Central memory CD8-positive, alpha-beta T cell (primary cell): ENCODE data around the gene CCL11.

Source experiments
- ATAC-seq: fragments of 150-1000 bp; cut with Tn5 transposase; replicated peaks from 2 replicates; pipeline ENCODE4 v1.10.0; 2022; ENCODE audit warnings: mild to moderate bottlenecking, moderate FRiP score, moderate number of reproducible peaks; ENCODE audit not compliant: poor library complexity, severe bottlenecking; ENCODE audit errors: extremely low read depth
- DNase-seq, 2 donors: peaks; one replicate each; pipeline ENCODE4 v3.0.0; 2021; ENCODE audit warnings: low spot score in 2 of 2
- H3K27ac Mint-ChIP-seq: one replicate; pipeline ENCODE4 v1.8.0; 2022; ENCODE audit warnings: low read depth, mild to moderate bottlenecking, moderate library complexity, mixed read lengths
- H3K27me3 Mint-ChIP-seq: one replicate; pipeline ENCODE4 v1.8.0; 2022; ENCODE audit warnings: mixed read lengths
- H3K36me3 Mint-ChIP-seq: one replicate; pipeline ENCODE4 v1.8.0; 2022; ENCODE audit warnings: mild to moderate bottlenecking, moderate library complexity, mixed read lengths; ENCODE audit not compliant: insufficient read depth
- H3K4me1 Mint-ChIP-seq: one replicate; pipeline ENCODE4 v1.8.0; 2022; ENCODE audit warnings: mixed read lengths
- H3K4me3 Mint-ChIP-seq: one replicate; pipeline ENCODE4 v1.8.0; 2022; ENCODE audit warnings: mild to moderate bottlenecking, moderate library complexity, mixed read lengths
- H3K9me3 Mint-ChIP-seq: one replicate; pipeline ENCODE4 v1.8.0; 2022; ENCODE audit warnings: mixed read lengths

CCL11 gene

GRCh38 chr17:34261568-34262337, 23.8 kb upstream of the CCL11 start:
- Mint-ChIP-seq H3K4me1 (no peaks in the 10 kb centered on the region), H3K4me3 (no peak overlapping the region), H3K27me3 (peaks cover 67% of the 10 kb centered on the region), H3K9me3 (no peaks in the 10 kb centered on the region), H3K27ac (no peak overlapping the region), H3K36me3 (no peaks in the 10 kb centered on the region)
- ATAC-seq (no peak), DNase-seq (no peak)

GRCh38 chr17:34265711-34266110, 19.8 kb upstream of the CCL11 start:
- Mint-ChIP-seq H3K4me3 (no peak overlapping the region), H3K4me1 (no peaks in the 10 kb centered on the region), H3K27ac (no peak overlapping the region), H3K9me3 (no peaks in the 10 kb centered on the region), H3K27me3 (peaks cover 53% of the 10 kb centered on the region), H3K36me3 (no peaks in the 10 kb centered on the region)
- no peak for ATAC-seq
- no peak for DNase-seq

- no peaks in the 10 kb centered on the region for H3K9me3 Mint-ChIP-seq
- ATAC-seq: no peak
- no peaks in the 10 kb centered on the region for H3K36me3 Mint-ChIP-seq
- H3K4me1 Mint-ChIP-seq: no peaks in the 10 kb centered on the region
- no peak for DNase-seq
- no peak within 1 kb of the TSS for H3K4me3 Mint-ChIP-seq
- no peak within 1 kb of the TSS for H3K27ac Mint-ChIP-seq
- H3K27me3 Mint-ChIP-seq: peaks cover 84% of the 10 kb centered on the region
Observed at GRCh38 chr17:34269969-34270368, 15.6 kb upstream of the CCL11 start, which contains the start of gene CCL7. Gene CCL7 (plus strand): TSS chr17:34270221. CDS start chr17:34270291, 70 bp downstream.

- Mint-ChIP-seq H3K27me3 (peaks cover 82% of the 10 kb centered on the region), H3K27ac (no peak overlapping the region), H3K4me3 (no peak overlapping the region), H3K4me1 (no peaks in the 10 kb centered on the region), H3K9me3 (no peaks in the 10 kb centered on the region), H3K36me3 (no peaks in the 10 kb centered on the region)
- DNase-seq: no peak
- no peak for ATAC-seq
Observed at GRCh38 chr17:34275881-34276280, 9.7 kb upstream of the CCL11 start.

GRCh38 chr17:34276826-34277225, 8.7 kb upstream of the CCL11 start:
- Mint-ChIP-seq H3K4me1 (no peaks in the 10 kb centered on the region), H3K4me3 (no peak overlapping the region), H3K27me3 (peaks cover 82% of the 10 kb centered on the region), H3K27ac (no peak overlapping the region), H3K9me3 (no peaks in the 10 kb centered on the region), H3K36me3 (no peaks in the 10 kb centered on the region)
- DNase-seq: no peak
- ATAC-seq: no peak

GRCh38 chr17:34283571-34283970, 2.0 kb upstream of the CCL11 start:
- Mint-ChIP-seq H3K9me3 (no peaks in the 10 kb centered on the region), H3K27ac (no peak overlapping the region)
- DNase-seq: no peak

GRCh38 chr17:34287875-34288274, 2.3 kb downstream of the CCL11 start:
- Mint-ChIP-seq H3K4me1 (no peaks in the 10 kb centered on the region), H3K4me3 (no peak overlapping the region), H3K27me3 (peaks cover 57% of the 10 kb centered on the region), H3K9me3 (no peaks in the 10 kb centered on the region), H3K36me3 (no peaks in the 10 kb centered on the region), H3K27ac (no peak overlapping the region)
- ATAC-seq (no peak), DNase-seq (no peak)

More at GRCh38 chr17:34283571-34283970, 2.0 kb upstream of the CCL11 start:
- H3K27me3 Mint-ChIP-seq: peaks cover 74% of the 10 kb centered on the region
- ATAC-seq: no peak
- no peak overlapping the region for H3K4me3 Mint-ChIP-seq
- H3K4me1 Mint-ChIP-seq: no peaks in the 10 kb centered on the region
- H3K36me3 Mint-ChIP-seq: no peaks in the 10 kb centered on the region

GRCh38 chr17:34290586-34290985, 5.0 kb downstream of the CCL11 start:
- Mint-ChIP-seq H3K27me3 (peaks cover 50% of the 10 kb centered on the region), H3K9me3 (no peaks in the 10 kb centered on the region), H3K27ac (no peak overlapping the region), H3K36me3 (no peaks in the 10 kb centered on the region), H3K4me3 (no peak overlapping the region), H3K4me1 (no peaks in the 10 kb centered on the region)
- no peak for DNase-seq
- ATAC-seq: no peak

- H3K4me3 Mint-ChIP-seq: no peak overlapping the region
Observed at GRCh38 chr17:34291721-34292348, 6.3 kb downstream of the CCL11 start.

GRCh38 chr17:34299027-34299426, 13.5 kb downstream of the CCL11 start:
- H3K36me3 Mint-ChIP-seq: no peaks in the 10 kb centered on the region
- H3K4me3 Mint-ChIP-seq: no peak overlapping the region
- no peaks in the 10 kb centered on the region for H3K9me3 Mint-ChIP-seq
- DNase-seq (no peak), ATAC-seq (no peak)
- no peaks in the 10 kb centered on the region for H3K4me1 Mint-ChIP-seq
- H3K27ac Mint-ChIP-seq: no peak overlapping the region
- H3K27me3 Mint-ChIP-seq: peaks cover 38% of the 10 kb centered on the region

More at GRCh38 chr17:34291721-34292348, 6.3 kb downstream of the CCL11 start:
- no peaks in the 10 kb centered on the region for H3K36me3 Mint-ChIP-seq
- ATAC-seq (no peak), DNase-seq (no peak)
- no peaks in the 10 kb centered on the region for H3K9me3 Mint-ChIP-seq
- H3K27ac Mint-ChIP-seq: no peak overlapping the region
- H3K27me3 Mint-ChIP-seq: peaks cover 43% of the 10 kb centered on the region
- no peaks in the 10 kb centered on the region for H3K4me1 Mint-ChIP-seq

GRCh38 chr17:34299956-34300577, 14.5 kb downstream of the CCL11 start:
- ATAC-seq: no peak
- H3K27ac Mint-ChIP-seq: no peak overlapping the region
- no peaks in the 10 kb centered on the region for H3K4me1 Mint-ChIP-seq
- DNase-seq: no peak
- H3K36me3 Mint-ChIP-seq: no peaks in the 10 kb centered on the region
- H3K27me3 Mint-ChIP-seq: peaks cover 38% of the 10 kb centered on the region
- no peak overlapping the region for H3K4me3 Mint-ChIP-seq
- no peaks in the 10 kb centered on the region for H3K9me3 Mint-ChIP-seq

GRCh38 chr17:34300652-34301370, 15.3 kb downstream of the CCL11 start:
- Mint-ChIP-seq H3K4me1 (no peaks in the 10 kb centered on the region), H3K27me3 (peaks cover 38% of the 10 kb centered on the region), H3K27ac (no peak overlapping the region), H3K9me3 (no peaks in the 10 kb centered on the region), H3K4me3 (no peak overlapping the region), H3K36me3 (no peaks in the 10 kb centered on the region)
- ATAC-seq (no peak), DNase-seq (no peak)
